GM21528 (cell line): Measurements from ENCODE around the gene SNW1.

Experiments used
- ATAC-seq: cut with Tn5 transposase; IDR thresholded peaks from one replicate; pipeline ENCODE4 v1.9.1; 2021; ENCODE audit warnings: mild to moderate bottlenecking, moderate library complexity; ENCODE audit not compliant: unreplicated experiment, low FRiP score

The SNW1 gene

GRCh38 chr14:77674931-77675330 lies 86.0 kb downstream of the SNW1 start:
- ATAC-seq = no peak

- no peak for ATAC-seq
Measured at GRCh38 chr14:77673193-77673592, 87.8 kb downstream of the SNW1 start.
